ENCODE data around the gene ADAM10. TPM values are rescaled to one million over a fixed set of nuclear protein-coding genes. Genes with fewer than 3 reads are reported as not detected.

The ADAM10 gene
- total and polyA plus RNA-seq, 2 experiments from 2014 or later: 110 to 163 TPM

GRCh38 chr15:58755956-58756355 lies 6.4 kb upstream of the ADAM10 start:
- Histone ChIP-seq H3K4me1 (ENCODE audit: low read depth) (no peaks in the 10 kb centered on the region), H3K36me3 (no peaks in the 10 kb centered on the region), H3K9me3 (ENCODE audit: low read depth) (no peaks in the 10 kb centered on the region), H3K27ac (no peak overlapping the region), H3K4me3 (no peak overlapping the region), H3K27me3 (no peaks in the 10 kb centered on the region)
- peak; percentile 38 to 45 for DNase-seq (ENCODE audit: low read depth in 1 of 2, low spot score in 1 of 2)
- no peak for TF ChIP-seq CTCF (IDR thresholded peaks at IDR 0.05; ENCODE audit: low read depth, low read length)

- TF ChIP-seq CTCF (IDR thresholded peaks at IDR 0.05; ENCODE audit: low read depth, low read length): no peak
- Histone ChIP-seq H3K9me3 (ENCODE audit: low read depth) (no peaks in the 10 kb centered on the region), H3K27ac (no peak overlapping the region), H3K4me3 (no peak overlapping the region), H3K27me3 (no peaks in the 10 kb centered on the region), H3K4me1 (ENCODE audit: low read depth) (no peaks in the 10 kb centered on the region), H3K36me3 (no peaks in the 10 kb centered on the region)
- no peak for DNase-seq (ENCODE audit: low read depth in 1 of 2, low spot score in 1 of 2)
Measured at GRCh38 chr15:58755350-58755749, 5.8 kb upstream of the ADAM10 start.

GRCh38 chr15:58752716-58753115 lies 3.2 kb upstream of the ADAM10 start:
- no peaks in the 10 kb centered on the region for H3K36me3 ChIP-seq
- no peaks in the 10 kb centered on the region for H3K9me3 ChIP-seq (ENCODE audit: low read depth)
- no peak for DNase-seq (ENCODE audit: low read depth in 1 of 2, low spot score in 1 of 2)
- H3K27me3 ChIP-seq: no peaks in the 10 kb centered on the region
- peaks cover 1% of the 10 kb centered on the region for H3K4me1 ChIP-seq (ENCODE audit: low read depth)
- no peak overlapping the region for H3K27ac ChIP-seq
- no peak for TF ChIP-seq CTCF (IDR thresholded peaks at IDR 0.05; ENCODE audit: low read depth, low read length)
- no peak overlapping the region for H3K4me3 ChIP-seq

GRCh38 chr15:58748852-58749531 lies 515 bp downstream of the ADAM10 start:
- no peaks in the 10 kb centered on the region for H3K9me3 ChIP-seq (ENCODE audit: low read depth)
- H3K27me3 ChIP-seq: no peaks in the 10 kb centered on the region
- no peak for TF ChIP-seq CTCF (IDR thresholded peaks at IDR 0.05; ENCODE audit: low read depth, low read length)
- peak; percentile 62 to 77 for DNase-seq (ENCODE audit: low read depth in 1 of 2, low spot score in 1 of 2)
- H3K27ac ChIP-seq: peak overlapping the region; percentile 99
- H3K4me1 ChIP-seq (ENCODE audit: low read depth): peaks cover 21% of the 10 kb centered on the region
- H3K4me3 ChIP-seq: peak overlapping the region; percentile 99
- H3K36me3 ChIP-seq: no peaks in the 10 kb centered on the region

GRCh38 chr15:58748040-58748851 lies 1.3 kb downstream of the ADAM10 start:
- TF ChIP-seq CTCF (IDR thresholded peaks at IDR 0.05; ENCODE audit: low read depth, low read length): no peak
- H3K4me1 ChIP-seq (ENCODE audit: low read depth): peaks cover 23% of the 10 kb centered on the region
- no peaks in the 10 kb centered on the region for H3K9me3 ChIP-seq (ENCODE audit: low read depth)
- peak overlapping the region; percentile 99 for H3K4me3 ChIP-seq
- no peaks in the 10 kb centered on the region for H3K27me3 ChIP-seq
- peak overlapping the region; percentile 99 for H3K27ac ChIP-seq
- no peaks in the 10 kb centered on the region for H3K36me3 ChIP-seq
- DNase-seq (ENCODE audit: low read depth in 1 of 2, low spot score in 1 of 2): peak in 1 of 2 donors; percentile 24

Measured in cardiac muscle cell (in vitro differentiated cells and primary cell).